ENCODE results near the gene GEMIN4. TPM values are rescaled to one million over a fixed set of nuclear protein-coding genes. Genes with fewer than 3 reads are reported as not detected.

GEMIN4 gene
- total and polyA plus RNA-seq, 2 of the 8 experiments (the other 6 are each of a cell fraction or from before 2014, with no cell fraction given), result 32.1 to 51.9 TPM

DNA sequence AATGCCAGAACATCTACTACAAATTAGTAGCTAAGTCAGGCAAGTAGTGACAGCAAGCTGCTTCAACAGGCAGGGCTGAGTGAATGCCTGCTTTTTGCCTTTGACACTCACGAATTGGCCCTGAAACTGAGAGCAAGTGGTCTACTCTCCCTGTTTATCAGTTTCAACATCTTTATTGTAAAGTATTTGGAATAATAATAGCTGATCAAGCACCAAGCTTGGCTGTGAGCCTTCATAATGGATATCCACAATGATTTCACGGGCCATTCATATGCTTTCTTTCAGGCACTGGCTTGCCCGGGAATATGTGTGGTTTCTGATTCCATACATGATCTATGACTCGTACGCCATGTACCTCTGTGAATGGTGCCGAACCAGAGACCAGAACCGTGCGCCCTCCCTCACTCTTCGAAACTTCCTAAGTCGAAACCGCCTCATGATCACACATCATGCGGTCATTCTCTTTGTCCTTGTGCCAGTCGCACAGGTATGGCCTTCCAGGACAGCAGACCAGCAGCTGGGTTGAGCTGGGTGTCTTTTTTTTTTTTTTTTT lies 14.4 kb downstream of the GEMIN4 start (continued):
- TF ChIP-seq FOSL1 (IDR thresholded peaks at IDR 0.05; ENCODE audit: insufficient read depth, low read depth, low read length), result no peak
- TF ChIP-seq CHD1 (IDR thresholded peaks at IDR 0.05; ENCODE audit: low read depth, low read length), result no peak
